ENCODE results near the gene ATG4A. TPM values are rescaled to one million over a fixed set of nuclear protein-coding genes. Genes with fewer than 3 reads are reported as not detected.

ATG4A gene
- polyA plus RNA-seq, 1 of the 3 experiments (the other 2 are of a cell fraction): 4.1 TPM

- Histone ChIP-seq H3K9ac (no peak overlapping the region), H3K36me3 (replicated peaks in 1 of 2; ENCODE audit: control insufficient read depth in 1 of 2, insufficient read depth in 2 of 2, low read length in 1 of 2) (no peaks in the 10 kb centered on the region), H3K4me1 (ENCODE audit: control insufficient read depth in 1 of 2, insufficient read depth in 2 of 2, low read depth in 1 of 2, low read length in 1 of 2) (no peaks in the 10 kb centered on the region), H3K27me3 (ENCODE audit: insufficient read depth) (no peaks in the 10 kb centered on the region), H3K4me3 (ENCODE audit: low read depth in 2 of 2, low read length in 1 of 2) (no peak overlapping the region), H3F3A (replicated peaks; ENCODE audit: insufficient read depth) (no peaks in the 10 kb centered on the region), H3K4me2 (no peak overlapping the region), H3K9me2 (no peaks in the 10 kb centered on the region), H3K79me2 (ENCODE audit: insufficient read depth) (no peaks in the 10 kb centered on the region), H2AFZ (ENCODE audit: low read depth) (no peak overlapping the region), H3K9me3 (no peaks in the 10 kb centered on the region), H4K20me1 (ENCODE audit: insufficient read depth) (no peaks in the 10 kb centered on the region), H3K27ac (ENCODE audit: low read depth in 2 of 2, low read length in 1 of 2) (no peak overlapping the region)
- DNase-seq: no peak
- TF ChIP-seq CTCF (IDR thresholded peaks at IDR 0.05) (peak; percentile 14; the same call in 1 of the 2 replicates), TCF12 (IDR thresholded peaks at IDR 0.05) (no peak), POLR2AphosphoS5 (IDR thresholded peaks at IDR 0.05; ENCODE audit: low read depth, low read length) (no peak)
- POLR2A ChIA-PET: no interaction called here
- CTCF ChIA-PET: no interaction called here
- WGBS (ENCODE audit: low lambda C conversion rate): 57% methylated on average over 1 of the region's 1 CpG
Observed at GRCh38 chrX:108134724-108135123, 43.1 kb downstream of the ATG4A start.

GRCh38 chrX:108138814-108139702, 47.5 kb downstream of the ATG4A start:
- Histone ChIP-seq H4K20me1 (ENCODE audit: insufficient read depth) (no peaks in the 10 kb centered on the region), H3K4me3 (ENCODE audit: low read depth in 2 of 2, low read length in 1 of 2) (no peak overlapping the region), H3K27me3 (ENCODE audit: insufficient read depth) (no peaks in the 10 kb centered on the region), H2AFZ (ENCODE audit: low read depth) (no peak overlapping the region), H3K9ac (no peak overlapping the region), H3F3A (replicated peaks; ENCODE audit: insufficient read depth) (no peaks in the 10 kb centered on the region), H3K36me3 (replicated peaks in 1 of 2; ENCODE audit: control insufficient read depth in 1 of 2, insufficient read depth in 2 of 2, low read length in 1 of 2) (no peaks in the 10 kb centered on the region), H3K9me2 (no peaks in the 10 kb centered on the region), H3K9me3 (no peaks in the 10 kb centered on the region), H3K4me2 (no peak overlapping the region), H3K27ac (ENCODE audit: low read depth in 2 of 2, low read length in 1 of 2) (no peak overlapping the region), H3K79me2 (ENCODE audit: insufficient read depth) (no peaks in the 10 kb centered on the region), H3K4me1 (ENCODE audit: control insufficient read depth in 1 of 2, insufficient read depth in 2 of 2, low read depth in 1 of 2, low read length in 1 of 2) (no peaks in the 10 kb centered on the region)
- TF ChIP-seq CTCF (IDR thresholded peaks at IDR 0.05) (peak; percentile 62), RFX5 (IDR thresholded peaks at IDR 0.05; ENCODE audit: low read length) (no peak), IRF3 (IDR thresholded peaks at IDR 0.05; ENCODE audit: low read depth, low read length) (no peak), JUND (IDR thresholded peaks at IDR 0.05) (no peak), USF2 (IDR thresholded peaks at IDR 0.05; ENCODE audit: borderline replicate concordance, low read depth, low read length) (no peak)
- POLR2A ChIA-PET: no interaction called here
- DNase-seq: peak; percentile 21
- CTCF ChIA-PET: interaction anchor here (1.3 to 1.6 kb wide), 6 partner anchors 13 to 68 kb away, joined by 3 to 6 read pairs (median 4); no protein-coding TSS in a partner anchor
- WGBS (ENCODE audit: low lambda C conversion rate): 51% methylated on average over 7 of the region's 7 CpGs
